BE2C (cell line): Measurements from ENCODE around the gene GFY.

Source experiments
- DNase-seq: peaks from one replicate; pipeline ENCODE4 v3.0.0-alpha.2; 2020
- H3K27me3 ChIP-seq: fragments of 250-450 bp; sonication (Bioruptor Pico); 2 replicates; pipeline ENCODE4 v1.5.1; 2020; ENCODE audit warnings: mild to moderate bottlenecking
- H3K36me3 ChIP-seq: fragments of 250-450 bp; sonication (Bioruptor Pico); 2 replicates; pipeline ENCODE4 v1.5.1; 2020; ENCODE audit warnings: mild to moderate bottlenecking
- H3K4me1 ChIP-seq: fragments of 250-450 bp; sonication (Bioruptor Pico); 2 replicates; pipeline ENCODE4 v1.5.1; 2020
- H3K4me3 ChIP-seq: 2 replicates; pipeline ENCODE4 v1.5.1; 2011; ENCODE audit warnings: low read depth, low read length
- H3K9me3 ChIP-seq: fragments of 250-450 bp; sonication (Bioruptor Pico); 2 replicates; pipeline ENCODE4 v1.5.1; 2020
- TF ChIP-seq, protein P1 (sequence below): IDR thresholded peaks from 2 replicates; pipeline ENCODE4 v1.5.1; 2012; ENCODE audit warnings: mild to moderate bottlenecking, low read depth, low read length

Gene GFY

DNA sequence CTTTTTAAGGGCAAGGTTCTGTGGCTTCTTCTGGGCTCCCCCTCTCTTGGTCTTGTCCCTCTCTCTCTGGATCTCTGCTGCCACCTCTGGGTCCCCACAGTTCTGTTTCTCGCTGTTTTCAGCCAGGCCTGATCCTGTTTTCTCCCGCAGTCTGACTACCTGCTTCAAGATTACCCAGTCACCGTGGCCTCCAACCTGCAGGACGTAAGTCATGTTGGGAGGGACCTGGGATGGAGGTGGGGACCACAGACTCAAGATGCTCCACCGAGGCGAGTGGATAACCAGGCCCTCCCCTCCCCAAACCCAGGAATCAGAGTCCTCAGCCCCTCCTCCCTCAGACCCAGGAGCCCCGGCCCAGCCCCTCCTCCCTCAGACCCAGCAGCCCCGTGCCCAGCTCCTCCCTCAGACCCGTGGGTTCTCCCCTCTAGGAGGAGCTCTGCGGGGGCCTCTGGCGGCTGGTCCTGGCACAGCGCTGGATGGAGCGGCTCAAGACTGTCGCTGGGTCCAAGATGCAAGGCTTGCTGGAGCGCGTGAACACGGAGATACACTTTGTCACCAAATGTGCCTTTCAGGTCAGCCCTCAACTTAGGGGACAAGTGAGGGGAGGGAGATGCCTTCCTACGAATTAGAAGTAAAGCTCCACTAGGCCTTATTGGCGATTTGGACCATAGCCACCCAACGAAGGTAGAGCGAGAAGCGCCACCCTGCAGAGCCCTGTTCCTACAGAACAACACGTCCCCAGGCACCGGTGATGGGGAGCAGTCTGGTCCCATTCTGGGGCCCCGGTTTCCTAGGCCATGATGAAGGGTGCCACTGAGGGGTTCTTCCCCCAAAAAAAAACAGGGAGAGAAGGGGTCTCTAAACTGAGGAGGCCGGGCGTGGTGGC is 51.0 kb downstream of the GFY start:
- H3K4me3 ChIP-seq = no peak overlapping the region
- TF ChIP-seq, protein P1, sequence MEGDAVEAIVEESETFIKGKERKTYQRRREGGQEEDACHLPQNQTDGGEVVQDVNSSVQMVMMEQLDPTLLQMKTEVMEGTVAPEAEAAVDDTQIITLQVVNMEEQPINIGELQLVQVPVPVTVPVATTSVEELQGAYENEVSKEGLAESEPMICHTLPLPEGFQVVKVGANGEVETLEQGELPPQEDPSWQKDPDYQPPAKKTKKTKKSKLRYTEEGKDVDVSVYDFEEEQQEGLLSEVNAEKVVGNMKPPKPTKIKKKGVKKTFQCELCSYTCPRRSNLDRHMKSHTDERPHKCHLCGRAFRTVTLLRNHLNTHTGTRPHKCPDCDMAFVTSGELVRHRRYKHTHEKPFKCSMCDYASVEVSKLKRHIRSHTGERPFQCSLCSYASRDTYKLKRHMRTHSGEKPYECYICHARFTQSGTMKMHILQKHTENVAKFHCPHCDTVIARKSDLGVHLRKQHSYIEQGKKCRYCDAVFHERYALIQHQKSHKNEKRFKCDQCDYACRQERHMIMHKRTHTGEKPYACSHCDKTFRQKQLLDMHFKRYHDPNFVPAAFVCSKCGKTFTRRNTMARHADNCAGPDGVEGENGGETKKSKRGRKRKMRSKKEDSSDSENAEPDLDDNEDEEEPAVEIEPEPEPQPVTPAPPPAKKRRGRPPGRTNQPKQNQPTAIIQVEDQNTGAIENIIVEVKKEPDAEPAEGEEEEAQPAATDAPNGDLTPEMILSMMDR = peak; percentile 63
- no peaks in the 10 kb centered on the region for H3K27me3 ChIP-seq
- no peaks in the 10 kb centered on the region for H3K4me1 ChIP-seq
- DNase-seq = peak; percentile 77
- no peaks in the 10 kb centered on the region for H3K9me3 ChIP-seq
- no peaks in the 10 kb centered on the region for H3K36me3 ChIP-seq
